GM21825 (cell line): ENCODE measurements around the gene GK2.

Experiments used
- ATAC-seq: cut with Tn5 transposase; IDR thresholded peaks from one replicate; pipeline ENCODE4 v1.9.1; 2021; ENCODE audit warnings: mild to moderate bottlenecking, moderate library complexity; ENCODE audit not compliant: unreplicated experiment

GK2 gene

GRCh38 chr4:79408063-79408462 lies at the start of gene GK2:
GK2 (minus strand) TSS chr4:79408228; CDS start chr4:79408200, 28 bp downstream.
- no peak for ATAC-seq

- no peak for ATAC-seq
Measured at GRCh38 chr4:79455216-79455615, 47.2 kb upstream of the GK2 start.

- ATAC-seq = no peak
Measured at GRCh38 chr4:79454656-79455055, 46.6 kb upstream of the GK2 start.

- ATAC-seq = no peak
Measured at GRCh38 chr4:79450053-79450452, 42.0 kb upstream of the GK2 start.

- ATAC-seq = no peak
Measured at GRCh38 chr4:79446145-79446544, 38.1 kb upstream of the GK2 start.

GRCh38 chr4:79445371-79445781 lies 37.3 kb upstream of the GK2 start:
- ATAC-seq = no peak

- ATAC-seq = no peak
Measured at GRCh38 chr4:79442422-79442821, 34.4 kb upstream of the GK2 start.

GRCh38 chr4:79439489-79439888 lies 31.5 kb upstream of the GK2 start:
- ATAC-seq = no peak

GRCh38 chr4:79431839-79432238 lies 23.8 kb upstream of the GK2 start:
- no peak for ATAC-seq

GRCh38 chr4:79429113-79429903 lies 21.3 kb upstream of the GK2 start:
- no peak for ATAC-seq

GRCh38 chr4:79426989-79427388 lies 19.0 kb upstream of the GK2 start:
- ATAC-seq = no peak

- ATAC-seq = no peak
Measured at GRCh38 chr4:79425586-79425985, 17.6 kb upstream of the GK2 start.

- no peak for ATAC-seq
Measured at GRCh38 chr4:79421483-79421882, 13.5 kb upstream of the GK2 start.

GRCh38 chr4:79413886-79414285 lies 5.9 kb upstream of the GK2 start:
- ATAC-seq = no peak

- ATAC-seq = no peak
Measured at GRCh38 chr4:79413032-79413885, 5.2 kb upstream of the GK2 start.

GRCh38 chr4:79404666-79405065 lies 3.4 kb downstream of the GK2 start:
- no peak for ATAC-seq

GRCh38 chr4:79403356-79403755 lies 4.7 kb downstream of the GK2 start:
- no peak for ATAC-seq

- no peak for ATAC-seq
Measured at GRCh38 chr4:79402332-79402851, 5.6 kb downstream of the GK2 start.

- ATAC-seq = no peak
Measured at GRCh38 chr4:79399076-79399475, 9.0 kb downstream of the GK2 start.

GRCh38 chr4:79397951-79398350 lies 10.1 kb downstream of the GK2 start:
- no peak for ATAC-seq

- ATAC-seq = no peak
Measured at GRCh38 chr4:79396794-79397193, 11.2 kb downstream of the GK2 start.

- ATAC-seq = no peak
Measured at GRCh38 chr4:79395841-79396240, 12.2 kb downstream of the GK2 start.
